D341Med (cell line): ENCODE results near the gene NAPEPLD.
A peak's percentile ranks its signal among the peaks of the same experiment; 100 is the strongest.
"Not testable (repeated sequence)": the region's sequence is repeated elsewhere in the genome, so short reads cannot be mapped to it uniquely, and the experiment has no call there.

Experiments used
- DNase-seq: peaks from one replicate; pipeline ENCODE4 v3.0.0; 2012; ENCODE audit warnings: low spot score

The NAPEPLD gene

GRCh38 chr7:103148994-103149807 lies at the start of gene NAPEPLD:
NAPEPLD (minus strand) TSS chr7:103149099; CDS start chr7:103128776, 20,323 bp downstream.
- DNase-seq, result peak; percentile 94

- DNase-seq, result not testable (repeated sequence)
Measured at GRCh38 chr7:103198079-103198478, 49.2 kb upstream of the NAPEPLD start.

DNA sequence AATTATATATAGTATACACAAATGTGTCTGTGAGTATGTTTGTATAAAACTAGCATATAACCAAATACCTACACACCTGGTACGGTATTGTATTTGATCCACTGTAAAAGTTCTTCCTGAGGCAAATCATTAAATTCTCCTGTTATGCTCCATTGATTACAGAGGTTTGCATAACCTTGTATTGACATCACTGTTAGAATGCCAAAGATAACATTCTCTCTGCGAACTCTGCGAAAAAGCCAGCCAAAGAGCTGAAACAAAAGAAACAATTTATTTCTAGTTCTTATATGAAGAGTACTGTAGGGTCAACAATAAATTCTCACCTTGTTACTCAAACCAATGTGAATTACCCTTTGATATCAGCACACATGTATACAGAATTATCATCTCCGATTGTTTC lies 46.5 kb upstream of the NAPEPLD start:
- not testable (repeated sequence) for DNase-seq

DNA sequence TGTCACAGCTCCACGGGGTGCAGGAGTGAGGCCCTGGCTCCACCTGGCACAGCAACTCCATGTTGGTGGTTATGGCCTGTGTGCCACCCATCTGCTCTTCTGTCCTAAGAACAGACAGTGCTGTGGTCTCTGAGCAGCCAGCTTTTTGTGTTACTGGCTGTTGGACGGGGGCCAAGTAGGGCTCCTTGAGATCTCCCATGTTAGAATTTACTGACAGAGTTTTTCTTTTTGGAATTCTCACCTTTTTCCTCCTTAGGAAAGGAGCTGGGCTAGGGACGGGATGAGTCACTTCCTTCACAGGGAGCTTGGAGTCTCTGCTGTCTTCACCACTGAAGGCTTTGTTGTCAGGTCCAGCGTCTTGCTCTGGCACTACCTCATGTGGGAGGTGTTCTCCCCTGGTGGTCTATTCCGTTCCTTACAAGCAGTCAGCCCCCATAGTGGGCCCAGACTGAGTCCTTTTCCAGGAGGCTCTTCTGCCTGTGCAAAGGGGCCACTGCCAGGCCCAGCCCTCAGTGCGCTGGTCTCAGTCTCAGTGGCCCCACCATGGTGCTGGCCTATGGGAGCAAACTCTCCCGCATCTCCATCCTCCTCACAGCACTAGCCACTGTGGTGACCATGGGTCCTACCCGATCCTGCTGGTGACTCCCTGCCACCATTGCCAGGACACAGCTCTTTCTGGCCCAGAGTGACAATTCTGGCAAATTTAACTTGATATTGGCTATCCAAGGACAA lies 23.7 kb upstream of the NAPEPLD start:
- DNase-seq, result not testable (repeated sequence)

GRCh38 chr7:103171695-103172414 lies 23.0 kb upstream of the NAPEPLD start:
- not testable (repeated sequence) for DNase-seq

DNA sequence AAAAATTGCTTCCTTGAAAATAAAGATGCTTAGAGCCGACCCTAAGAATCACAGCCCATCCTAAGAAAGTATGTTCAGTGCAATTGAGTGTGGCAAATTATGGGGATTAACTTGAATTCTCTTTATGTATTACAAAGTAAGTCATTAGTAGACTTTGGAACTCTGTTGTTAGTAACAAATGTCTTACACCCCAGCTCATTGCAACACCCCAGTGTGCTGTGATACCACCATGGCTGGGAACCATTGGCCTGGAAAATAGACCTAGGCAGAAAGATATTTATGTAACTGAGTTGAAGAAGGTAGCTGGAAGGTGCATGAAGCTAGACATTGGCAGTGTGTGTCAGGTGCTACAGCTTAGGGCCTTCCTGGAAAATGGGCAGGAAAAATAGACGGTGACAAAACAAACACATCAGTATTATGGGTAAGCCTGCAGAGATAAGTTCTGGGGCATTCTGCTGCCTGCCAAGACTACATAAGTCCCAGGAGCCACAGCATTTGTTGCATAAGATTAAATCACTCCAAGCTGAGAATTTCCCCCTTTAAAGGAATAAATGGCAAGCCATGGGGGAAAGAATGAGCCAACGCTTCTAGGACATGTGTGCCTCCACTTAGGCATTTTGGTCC lies 18.1 kb upstream of the NAPEPLD start:
- not testable (repeated sequence) for DNase-seq

DNA sequence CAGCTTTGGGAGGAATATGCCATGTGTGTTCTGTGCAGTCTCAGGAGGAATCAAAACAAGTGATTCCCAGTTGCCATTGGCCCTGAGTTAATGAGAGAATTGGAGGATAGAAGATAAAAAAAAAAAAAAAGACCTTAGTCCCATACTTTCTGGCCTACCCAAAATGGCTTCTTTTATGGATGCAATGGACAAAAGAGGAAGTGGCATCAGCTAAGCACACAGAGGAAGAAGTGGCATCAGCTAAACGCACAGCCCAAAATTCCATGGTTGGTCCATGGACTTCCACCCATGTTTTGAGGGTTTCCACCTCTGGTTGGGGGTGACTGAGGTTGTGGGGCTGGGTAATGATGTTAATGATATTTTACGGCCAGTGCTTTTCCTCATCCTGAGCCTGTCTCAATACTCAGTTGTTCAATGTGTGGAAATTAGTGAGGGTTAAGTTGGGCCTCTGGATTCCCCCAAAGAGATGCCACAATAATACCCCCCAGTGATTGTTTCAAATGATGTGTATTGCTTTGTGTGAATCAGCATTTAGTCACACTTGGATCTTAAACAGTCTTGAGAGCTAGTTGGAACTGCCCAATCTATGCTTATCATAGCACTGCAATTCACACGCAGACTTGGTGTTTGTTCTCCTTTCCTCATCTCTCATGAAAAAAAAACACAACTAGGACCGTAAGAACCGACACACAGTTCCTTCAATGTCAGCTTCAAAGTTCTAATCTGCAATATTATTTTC lies 14.4 kb upstream of the NAPEPLD start:
- DNase-seq, result not testable (repeated sequence)

DNA sequence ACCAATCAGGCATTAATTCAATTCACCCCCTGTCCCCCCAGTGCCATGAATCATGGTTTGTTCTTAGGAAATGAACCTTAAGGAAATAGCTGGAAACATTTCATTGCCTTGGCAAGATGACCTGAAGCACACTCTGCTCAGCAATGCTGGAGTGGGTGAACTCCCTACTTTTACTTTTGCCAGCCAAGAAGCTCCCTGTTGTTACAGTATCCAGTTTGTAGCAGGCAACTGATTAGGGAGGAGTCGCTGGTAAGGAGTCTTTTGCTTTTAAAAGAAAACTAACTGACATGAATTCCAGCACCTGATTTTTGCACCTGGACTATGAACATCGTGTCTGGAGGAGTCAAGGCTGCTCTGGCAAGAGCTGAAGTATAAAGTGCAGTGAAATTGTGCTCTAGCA lies 13.7 kb upstream of the NAPEPLD start:
- DNase-seq, result not testable (repeated sequence)

GRCh38 chr7:103161998-103162616 lies 13.2 kb upstream of the NAPEPLD start:
- DNase-seq, result not testable (repeated sequence)

DNA sequence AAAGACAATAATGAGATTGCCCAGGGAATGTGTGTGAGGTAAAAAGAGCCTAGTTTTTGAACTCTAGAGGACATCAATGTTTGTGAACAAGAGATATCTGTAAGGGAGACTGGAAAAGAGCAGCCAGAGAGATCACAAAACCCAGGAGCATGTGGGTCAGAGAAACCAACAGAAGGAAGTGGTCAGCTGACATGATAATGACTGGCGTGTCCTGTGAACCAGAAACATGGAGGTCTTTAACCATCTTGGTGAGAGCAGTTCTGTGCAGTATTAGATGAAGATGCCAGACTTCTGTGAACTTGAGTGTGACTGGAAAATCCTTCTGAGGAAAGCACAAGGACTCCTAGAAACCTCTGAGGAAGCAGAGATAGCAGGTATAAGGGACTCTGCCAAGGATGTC lies 10.2 kb upstream of the NAPEPLD start:
- DNase-seq, result not testable (repeated sequence)

DNA sequence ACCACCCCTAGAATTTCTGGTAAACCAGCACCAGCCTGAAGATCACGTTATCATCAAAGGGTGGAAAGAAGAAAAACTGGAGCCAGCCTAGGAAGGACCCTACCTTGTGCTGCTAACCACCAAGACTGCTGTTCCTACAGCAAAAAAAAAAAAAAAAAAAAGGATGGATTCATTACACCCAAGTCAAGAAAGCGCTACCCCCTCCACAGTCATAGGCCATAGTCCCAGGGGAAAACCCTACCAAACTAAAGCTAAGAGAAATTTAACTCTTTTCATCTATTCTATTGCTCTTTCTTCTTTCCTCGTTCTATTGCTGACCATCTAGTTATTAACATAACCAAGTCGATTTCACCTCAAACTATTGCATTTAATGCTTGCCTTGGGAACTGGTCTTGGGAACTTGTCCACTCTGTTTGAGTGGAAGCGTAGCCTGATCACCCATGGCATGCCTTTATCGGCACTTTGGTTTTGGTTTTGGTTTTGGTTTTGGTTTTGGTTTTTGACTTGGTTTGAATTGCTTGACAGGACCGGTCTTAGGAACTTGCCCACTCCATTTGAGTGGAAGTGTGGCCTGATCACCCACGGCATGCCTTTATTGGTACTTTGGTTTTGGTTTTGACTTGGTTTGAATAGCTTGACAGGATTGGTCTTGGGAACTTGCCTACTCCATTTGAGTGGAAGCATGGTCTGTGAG lies 6.6 kb upstream of the NAPEPLD start:
- DNase-seq, result not testable (repeated sequence)

- no peak for DNase-seq
Measured at GRCh38 chr7:103154042-103154441, 5.1 kb upstream of the NAPEPLD start.

DNA sequence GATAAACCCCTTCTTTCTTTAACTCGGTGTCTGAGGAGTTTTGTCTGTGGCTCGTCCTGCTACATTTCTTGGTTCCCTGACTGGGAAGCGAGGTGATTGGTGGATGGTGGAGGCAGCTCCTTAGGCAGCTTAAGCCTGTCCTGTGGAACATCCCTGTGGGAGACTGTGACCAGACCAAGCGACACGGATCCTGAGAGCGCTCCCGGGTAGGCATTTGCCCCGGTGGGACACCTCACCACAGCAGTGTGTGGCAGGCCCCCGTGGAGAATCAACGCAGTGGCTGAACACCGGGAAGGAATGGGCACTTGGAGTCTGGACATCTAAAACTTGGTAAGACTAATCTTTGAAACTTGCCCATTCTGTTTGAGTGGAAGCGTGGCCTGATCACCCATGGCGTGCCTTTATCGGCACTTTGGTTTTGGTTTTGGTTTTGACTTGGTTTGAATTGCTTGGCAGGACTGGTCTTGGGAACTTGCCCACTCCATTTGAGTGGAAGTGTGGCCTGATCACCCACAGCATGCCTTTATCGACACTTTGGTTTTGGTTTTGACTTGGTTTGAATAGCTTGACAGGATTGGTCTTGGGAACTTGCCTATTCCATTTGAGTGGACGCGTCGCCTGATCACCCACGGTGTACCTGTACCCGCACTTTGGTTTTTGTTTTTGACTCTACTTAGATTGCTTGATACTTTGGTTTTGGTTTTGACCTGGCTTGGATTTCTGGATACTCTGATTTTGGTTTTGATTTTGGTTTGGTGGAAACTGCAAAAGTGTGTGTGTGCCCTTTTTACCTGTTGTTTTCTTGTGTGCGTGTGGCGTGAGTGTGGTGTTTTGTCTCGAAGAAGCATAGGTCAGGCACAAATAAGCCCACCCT lies 4.1 kb upstream of the NAPEPLD start:
- DNase-seq, result not testable (repeated sequence)

- DNase-seq, result not testable (repeated sequence)
Measured at GRCh38 chr7:103151993-103152676, 3.2 kb upstream of the NAPEPLD start.

- no peak for DNase-seq
Measured at GRCh38 chr7:103150192-103150591, 1.3 kb upstream of the NAPEPLD start.

DNA sequence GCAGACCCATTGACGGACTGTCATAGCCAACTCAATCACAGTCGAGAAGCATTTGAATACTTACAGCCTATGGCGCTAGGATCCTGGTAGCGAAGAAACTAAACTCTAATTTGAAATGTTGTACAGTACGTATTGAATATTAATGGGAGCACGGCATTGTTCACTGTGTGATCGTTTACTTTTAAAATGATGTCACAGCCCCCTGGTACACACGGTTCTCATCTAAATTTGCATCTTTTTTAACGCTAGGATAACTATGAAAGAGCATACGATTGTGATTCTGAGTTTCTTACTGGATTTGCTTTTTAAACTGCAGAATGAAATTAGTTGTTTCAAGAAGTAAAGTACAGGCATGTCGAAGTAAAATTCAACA lies 895 bp upstream of the NAPEPLD start:
- no peak for DNase-seq

DNA sequence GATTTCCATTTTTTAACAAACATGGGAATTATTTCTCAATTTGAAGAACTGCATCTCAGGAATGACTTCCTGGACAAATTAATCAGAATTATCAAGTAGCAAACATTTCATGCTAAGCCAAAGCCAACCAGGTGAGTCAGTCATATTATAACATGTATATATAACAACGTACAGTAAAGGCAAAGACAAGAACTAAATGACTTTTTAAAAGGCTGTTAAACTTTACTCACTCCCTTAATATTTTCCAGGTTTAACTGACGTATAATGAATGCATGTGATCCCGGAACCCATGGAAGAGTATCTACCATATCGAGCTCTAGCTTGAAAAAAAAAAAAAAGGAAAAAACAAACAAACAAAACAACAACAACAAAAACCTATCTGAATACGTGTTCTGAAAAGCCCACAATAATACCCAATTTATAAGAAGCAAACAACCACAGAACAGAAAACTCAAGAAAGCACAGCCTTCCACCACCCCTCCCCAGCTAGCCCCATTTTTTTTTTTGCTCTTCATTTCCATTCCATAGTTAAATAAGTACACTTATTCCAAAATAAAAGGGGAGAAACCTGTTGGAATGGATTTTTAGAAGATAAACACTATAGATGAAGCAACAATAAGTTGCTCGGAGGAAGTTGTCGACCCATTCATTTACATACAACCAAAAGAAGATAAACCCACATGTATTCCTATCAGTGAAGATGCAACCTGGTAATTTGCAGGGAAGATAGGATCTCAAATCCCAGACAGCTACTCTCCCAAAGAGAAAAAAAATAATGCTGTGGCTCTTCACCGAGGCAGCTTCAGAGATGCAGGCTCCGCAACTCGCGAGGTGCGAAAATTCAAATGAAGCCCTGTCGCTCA lies 537 bp downstream of the NAPEPLD start:
- DNase-seq, result no peak

GRCh38 chr7:103144754-103145153 lies 4.1 kb downstream of the NAPEPLD start:
- not testable (repeated sequence) for DNase-seq
